HFFc6 (cell line): ENCODE measurements around the gene PPARGC1A. TPM values are rescaled to one million over a fixed set of nuclear protein-coding genes. Genes with fewer than 3 reads are reported as not detected.

ENCODE experiments used
- DNase-seq: peaks from one replicate; pipeline ENCODE4 v3.0.0-alpha.2; 2018
- H3K27ac Mint-ChIP-seq: 2 replicates; pipeline ENCODE4 v1.8.0; 2020; ENCODE audit warnings: mild to moderate bottlenecking, mixed read lengths
- H3K27me3 Mint-ChIP-seq: 2 replicates; pipeline ENCODE4 v1.8.0; 2021; ENCODE audit warnings: mild to moderate bottlenecking, moderate library complexity, mixed read lengths; ENCODE audit not compliant: insufficient read depth
- H3K36me3 Mint-ChIP-seq: 2 replicates; pipeline ENCODE4 v1.8.0; 2021; ENCODE audit warnings: low read depth, mixed read lengths
- H3K4me1 Mint-ChIP-seq: 2 replicates; pipeline ENCODE4 v1.8.0; 2020; ENCODE audit warnings: low read depth, mixed read lengths
- H3K4me3 Mint-ChIP-seq: 2 replicates; pipeline ENCODE4 v1.8.0; 2020; ENCODE audit warnings: mild to moderate bottlenecking, moderate library complexity, mixed read lengths
- H3K9me3 Mint-ChIP-seq: 2 replicates; pipeline ENCODE4 v1.8.0; 2020; ENCODE audit warnings: mild to moderate bottlenecking, mixed read lengths
- CTCF ChIP-seq: fragments of 200-600 bp; sonication (generic); IDR thresholded peaks from 2 replicates; pipeline ENCODE4 v1.5.0; 2021; ENCODE audit warnings: antibody characterized with exemption, mild to moderate bottlenecking
- long read RNA-seq: library from polyadenylated mRNA; unstranded; transcript quantifications from one replicate; pipeline ENCODE4 v2.0.0, GENCODE V29; 2019
- total RNA-seq, 6 experiments: library from RNA; stranded (reverse); fragmentation: NEBNext Ultra II Directional; extraction: Animal tissue kit (Norgen Biotek cat#: 25700); gene quantifications; 2 replicates in 1 of 6; 3 replicates in 5 of 6; pipeline ENCODE4 v1.2.3, GENCODE V29; 2021

PPARGC1A gene
- not detected for total RNA-seq
- long read RNA-seq: 0 reads

- H3K27me3 Mint-ChIP-seq: no peaks in the 10 kb centered on the region
- H3K36me3 Mint-ChIP-seq: no peaks in the 10 kb centered on the region
- no peak within 1 kb of the TSS for H3K27ac Mint-ChIP-seq
- no peak for TF ChIP-seq CTCF
- DNase-seq: no peak
- peak within 1 kb of the TSS; percentile 83 for H3K4me3 Mint-ChIP-seq
- peaks cover 7% of the 10 kb centered on the region; the same call in 1 of the 2 replicates for H3K9me3 Mint-ChIP-seq
- H3K4me1 Mint-ChIP-seq: peaks cover 16% of the 10 kb centered on the region; the same call in 1 of the 2 replicates
Observed at GRCh38 chr4:23889814-23890341, at the start of gene PPARGC1A. Gene PPARGC1A (minus strand): TSS chr4:23890047. CDS start chr4:23889957, 90 bp downstream.

GRCh38 chr4:23938796-23939195, 48.9 kb upstream of the PPARGC1A start:
- TF ChIP-seq CTCF: no peak
- H3K27me3 Mint-ChIP-seq: no peaks in the 10 kb centered on the region; the same call in 1 of the 2 replicates
- no peaks in the 10 kb centered on the region for H3K4me1 Mint-ChIP-seq
- no peak overlapping the region for H3K4me3 Mint-ChIP-seq
- DNase-seq: no peak
- H3K9me3 Mint-ChIP-seq: peaks cover 15% of the 10 kb centered on the region
- H3K27ac Mint-ChIP-seq: no peak overlapping the region
- no peaks in the 10 kb centered on the region for H3K36me3 Mint-ChIP-seq

- no peak for DNase-seq
- TF ChIP-seq CTCF: no peak
- H3K27ac Mint-ChIP-seq: no peak overlapping the region
- no peaks in the 10 kb centered on the region for H3K4me1 Mint-ChIP-seq
- no peaks in the 10 kb centered on the region for H3K36me3 Mint-ChIP-seq
- no peaks in the 10 kb centered on the region; the same call in 1 of the 2 replicates for H3K27me3 Mint-ChIP-seq
- H3K4me3 Mint-ChIP-seq: no peak overlapping the region
- H3K9me3 Mint-ChIP-seq: peaks cover 14% of the 10 kb centered on the region
Observed at GRCh38 chr4:23937173-23937572, 47.3 kb upstream of the PPARGC1A start.

GRCh38 chr4:23934915-23935314, 45.1 kb upstream of the PPARGC1A start:
- no peak for TF ChIP-seq CTCF
- no peak overlapping the region for H3K27ac Mint-ChIP-seq
- H3K36me3 Mint-ChIP-seq: no peaks in the 10 kb centered on the region
- peaks cover 20% of the 10 kb centered on the region for H3K9me3 Mint-ChIP-seq
- H3K27me3 Mint-ChIP-seq: no peaks in the 10 kb centered on the region; the same call in 1 of the 2 replicates
- H3K4me1 Mint-ChIP-seq: no peaks in the 10 kb centered on the region
- DNase-seq: no peak
- no peak overlapping the region for H3K4me3 Mint-ChIP-seq

GRCh38 chr4:23934223-23934622, 44.4 kb upstream of the PPARGC1A start:
- DNase-seq: no peak
- no peak overlapping the region for H3K4me3 Mint-ChIP-seq
- H3K9me3 Mint-ChIP-seq: peaks cover 20% of the 10 kb centered on the region
- H3K36me3 Mint-ChIP-seq: no peaks in the 10 kb centered on the region
- no peak for TF ChIP-seq CTCF
- H3K27ac Mint-ChIP-seq: no peak overlapping the region
- no peaks in the 10 kb centered on the region for H3K4me1 Mint-ChIP-seq
- no peaks in the 10 kb centered on the region; the same call in 1 of the 2 replicates for H3K27me3 Mint-ChIP-seq
